Activated naive CD4-positive, alpha-beta T cell treated with anti-CD3 and anti-CD28 coated beads, Interleukin-2, amount 10 ng/mL, durations not matched to agents 7 days and 5 days (primary cell): ENCODE measurements around the gene MTLN.
"Not testable (repeated sequence)": the region's sequence is repeated elsewhere in the genome, so short reads cannot be mapped to it uniquely, and the experiment has no call there.

Source experiments
- CTCF ChIA-PET: fragments of 350-600 bp; sonication (Branson Sonifier 250); formaldehyde crosslinking; loops from one replicate; lab custom pipeline; 2021; ENCODE audit warnings: antibody characterized with exemption; lab: Charles Lee
- DNase-seq: peaks from one replicate; pipeline ENCODE4 v3.0.0-alpha.2; 2020
- H3K27ac Mint-ChIP-seq: one replicate; pipeline ENCODE4 v1.8.0; 2021; ENCODE audit warnings: mild to moderate bottlenecking, moderate library complexity, mixed read lengths
- H3K27me3 Mint-ChIP-seq: one replicate; pipeline ENCODE4 v1.8.0; 2021; ENCODE audit warnings: mild to moderate bottlenecking, mixed read lengths
- H3K36me3 Mint-ChIP-seq: one replicate; pipeline ENCODE4 v1.8.0; 2021; ENCODE audit warnings: mixed read lengths
- H3K4me1 Mint-ChIP-seq: one replicate; pipeline ENCODE4 v1.8.0; 2021; ENCODE audit warnings: mixed read lengths
- H3K4me3 Mint-ChIP-seq: one replicate; pipeline ENCODE4 v1.8.0; 2021; ENCODE audit warnings: mild to moderate bottlenecking, moderate library complexity, mixed read lengths
- H3K9me3 Mint-ChIP-seq: one replicate; pipeline ENCODE4 v1.8.0; 2021; ENCODE audit warnings: mixed read lengths

Gene MTLN

GRCh38 chr2:110211938-110212858, at the start of gene MTLN:
TSS of gene MTLN (minus strand) at chr2:110212547. CDS start at chr2:110212525, 22 bp downstream.
- Mint-ChIP-seq H3K36me3 (peaks cover 17% of the 10 kb centered on the region), H3K4me1 (peaks cover 28% of the 10 kb centered on the region), H3K4me3 (peak within 1 kb of the TSS; percentile 91), H3K9me3 (peaks cover 4% of the 10 kb centered on the region), H3K27ac (peak within 1 kb of the TSS; percentile 92), H3K27me3 (peaks cover 17% of the 10 kb centered on the region)
- DNase-seq = peak; percentile 79
- CTCF ChIA-PET = no interaction called here

GRCh38 chr2:110261910-110262309, 49.6 kb upstream of the MTLN start:
- CTCF ChIA-PET, H3K9me3 Mint-ChIP-seq, DNase-seq, H3K36me3 Mint-ChIP-seq, H3K27me3 Mint-ChIP-seq, H3K4me1 Mint-ChIP-seq, H3K4me3 Mint-ChIP-seq, H3K27ac Mint-ChIP-seq: not testable (repeated sequence)

- H3K27ac Mint-ChIP-seq, H3K36me3 Mint-ChIP-seq, H3K9me3 Mint-ChIP-seq, H3K27me3 Mint-ChIP-seq, H3K4me3 Mint-ChIP-seq, H3K4me1 Mint-ChIP-seq, CTCF ChIA-PET, DNase-seq: not testable (repeated sequence)
Measured at GRCh38 chr2:110248081-110248795, 35.9 kb upstream of the MTLN start.

GRCh38 chr2:110245488-110246435, 33.4 kb upstream of the MTLN start:
- H3K36me3 Mint-ChIP-seq, H3K4me3 Mint-ChIP-seq, H3K27me3 Mint-ChIP-seq, H3K27ac Mint-ChIP-seq, H3K9me3 Mint-ChIP-seq, DNase-seq, H3K4me1 Mint-ChIP-seq, CTCF ChIA-PET: not testable (repeated sequence)

GRCh38 chr2:110243283-110243682, 30.9 kb upstream of the MTLN start:
- H3K27me3 Mint-ChIP-seq, H3K27ac Mint-ChIP-seq, CTCF ChIA-PET, H3K36me3 Mint-ChIP-seq, DNase-seq, H3K9me3 Mint-ChIP-seq, H3K4me1 Mint-ChIP-seq, H3K4me3 Mint-ChIP-seq: not testable (repeated sequence)

- H3K9me3 Mint-ChIP-seq = not testable (repeated sequence)
Measured at GRCh38 chr2:110234514-110234913, 22.2 kb upstream of the MTLN start.

GRCh38 chr2:110229886-110230285, 17.5 kb upstream of the MTLN start:
- DNase-seq, H3K27ac Mint-ChIP-seq, H3K36me3 Mint-ChIP-seq, H3K9me3 Mint-ChIP-seq, H3K4me3 Mint-ChIP-seq, H3K4me1 Mint-ChIP-seq, CTCF ChIA-PET: not testable (repeated sequence)
- peaks cover 11% of the 10 kb centered on the region for H3K27me3 Mint-ChIP-seq

More at GRCh38 chr2:110234514-110234913, 22.2 kb upstream of the MTLN start:
- H3K27me3 Mint-ChIP-seq, DNase-seq, H3K36me3 Mint-ChIP-seq, H3K4me1 Mint-ChIP-seq, CTCF ChIA-PET, H3K27ac Mint-ChIP-seq, H3K4me3 Mint-ChIP-seq: not testable (repeated sequence)

- H3K27me3 Mint-ChIP-seq = peaks cover 44% of the 10 kb centered on the region
- CTCF ChIA-PET, H3K4me1 Mint-ChIP-seq, H3K27ac Mint-ChIP-seq, H3K4me3 Mint-ChIP-seq, DNase-seq, H3K9me3 Mint-ChIP-seq, H3K36me3 Mint-ChIP-seq: not testable (repeated sequence)
Measured at GRCh38 chr2:110222626-110223025, 10.3 kb upstream of the MTLN start.

- Mint-ChIP-seq H3K4me3 (no peak overlapping the region), H3K36me3 (no peaks in the 10 kb centered on the region)
Measured at GRCh38 chr2:110221938-110222337, 9.6 kb upstream of the MTLN start.

GRCh38 chr2:110220190-110220564, 7.8 kb upstream of the MTLN start:
- CTCF ChIA-PET = no interaction called here
- Mint-ChIP-seq H3K27ac (no peak overlapping the region), H3K9me3 (no peaks in the 10 kb centered on the region), H3K27me3 (peaks cover 48% of the 10 kb centered on the region), H3K36me3 (no peaks in the 10 kb centered on the region), H3K4me1 (no peaks in the 10 kb centered on the region), H3K4me3 (no peak overlapping the region)
- DNase-seq = no peak

More at GRCh38 chr2:110221938-110222337, 9.6 kb upstream of the MTLN start:
- Mint-ChIP-seq H3K9me3 (no peaks in the 10 kb centered on the region), H3K27ac (no peak overlapping the region), H3K4me1 (no peaks in the 10 kb centered on the region), H3K27me3 (peaks cover 42% of the 10 kb centered on the region)
- no peak for DNase-seq
- CTCF ChIA-PET = no interaction called here

- Mint-ChIP-seq H3K4me1 (no peaks in the 10 kb centered on the region), H3K27me3 (peaks cover 48% of the 10 kb centered on the region), H3K9me3 (no peaks in the 10 kb centered on the region), H3K27ac (no peak overlapping the region), H3K36me3 (no peaks in the 10 kb centered on the region), H3K4me3 (no peak overlapping the region)
- CTCF ChIA-PET = no interaction called here
- DNase-seq = no peak
Measured at GRCh38 chr2:110219496-110220189, 7.3 kb upstream of the MTLN start.

- H3K36me3 Mint-ChIP-seq, H3K9me3 Mint-ChIP-seq, CTCF ChIA-PET, H3K27ac Mint-ChIP-seq, DNase-seq, H3K4me3 Mint-ChIP-seq, H3K4me1 Mint-ChIP-seq: not testable (repeated sequence)
- H3K27me3 Mint-ChIP-seq = peaks cover 48% of the 10 kb centered on the region
Measured at GRCh38 chr2:110218889-110219288, 6.5 kb upstream of the MTLN start.

GRCh38 chr2:110216803-110217202, 4.5 kb upstream of the MTLN start:
- Mint-ChIP-seq H3K4me3 (no peak overlapping the region), H3K27ac (no peak overlapping the region), H3K36me3 (peaks cover 2% of the 10 kb centered on the region), H3K4me1 (peaks cover 8% of the 10 kb centered on the region), H3K9me3 (peaks cover 4% of the 10 kb centered on the region), H3K27me3 (peaks cover 44% of the 10 kb centered on the region)
- DNase-seq = no peak
- CTCF ChIA-PET = no interaction called here
